T1000 (cell line): ENCODE data around the gene USP17L25.
"Not testable (repeated sequence)": the region's sequence is repeated elsewhere in the genome, so short reads cannot be mapped to it uniquely, and the experiment has no call there.

Experiments used
- DNase-seq: peaks from one replicate; lab custom pipeline; 2025; ENCODE audit warnings: mixed read lengths; lab: John Stamatoyannopoulos, UW

Gene USP17L25

DNA sequence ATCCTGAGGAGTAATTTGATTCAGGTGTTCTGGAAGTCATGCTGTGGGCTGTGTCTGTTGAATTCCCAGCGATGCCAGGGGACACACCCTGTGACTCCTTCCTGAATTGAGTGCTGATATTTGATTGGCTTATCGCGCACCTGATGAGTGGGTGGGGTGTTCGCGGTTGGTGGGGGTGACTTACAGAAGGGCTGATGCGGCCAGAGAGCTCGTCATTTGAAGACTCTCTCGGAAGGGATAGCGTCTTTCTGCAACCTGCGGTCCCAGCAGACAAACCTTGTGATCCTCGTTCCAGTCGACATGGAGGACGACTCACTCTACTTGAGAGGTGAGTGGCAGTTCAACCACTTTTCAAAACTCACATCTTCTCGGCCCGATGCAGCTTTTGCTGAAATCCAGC is at the start of gene USP17L25:
Gene USP17L25 (plus strand): TSS at position 301 of the 400 bp plus-strand sequence. CDS start 0 bp downstream, at position 301.
- DNase-seq = not testable (repeated sequence)

DNA sequence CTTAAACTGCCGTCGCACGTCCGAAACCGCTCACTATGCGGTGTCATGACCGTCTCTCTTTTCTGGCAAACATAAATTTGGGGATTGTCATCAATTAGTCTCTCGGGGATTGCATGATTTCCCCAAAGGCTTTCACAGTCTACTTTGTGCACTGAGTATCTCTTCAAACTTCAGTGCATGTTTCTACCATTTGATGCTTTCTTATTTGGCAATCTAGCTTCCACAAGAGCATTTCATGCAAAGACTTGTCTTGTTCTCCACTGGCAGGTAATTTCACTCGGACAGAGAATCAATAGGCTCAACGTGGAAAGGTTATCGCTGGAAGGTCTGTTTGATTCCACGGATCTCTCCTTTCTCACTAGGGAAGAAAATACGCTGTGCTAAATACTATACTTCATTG is 5.5 kb upstream of the USP17L25 start:
- DNase-seq = not testable (repeated sequence)

DNA sequence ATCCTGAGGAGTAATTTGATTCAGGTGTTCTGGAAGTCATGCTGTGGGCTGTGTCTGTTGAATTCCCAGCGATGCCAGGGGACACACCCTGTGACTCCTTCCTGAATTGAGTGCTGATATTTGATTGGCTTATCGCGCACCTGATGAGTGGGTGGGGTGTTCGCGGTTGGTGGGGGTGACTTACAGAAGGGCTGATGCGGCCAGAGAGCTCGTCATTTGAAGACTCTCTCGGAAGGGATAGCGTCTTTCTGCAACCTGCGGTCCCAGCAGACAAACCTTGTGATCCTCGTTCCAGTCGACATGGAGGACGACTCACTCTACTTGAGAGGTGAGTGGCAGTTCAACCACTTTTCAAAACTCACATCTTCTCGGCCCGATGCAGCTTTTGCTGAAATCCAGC is 4.8 kb upstream of the USP17L25 start, which contains the start of gene USP17L24:
Gene USP17L24 (plus strand): TSS at position 301 of the 400 bp plus-strand sequence. CDS start 0 bp downstream, at position 301.
- not testable (repeated sequence) for DNase-seq

DNA sequence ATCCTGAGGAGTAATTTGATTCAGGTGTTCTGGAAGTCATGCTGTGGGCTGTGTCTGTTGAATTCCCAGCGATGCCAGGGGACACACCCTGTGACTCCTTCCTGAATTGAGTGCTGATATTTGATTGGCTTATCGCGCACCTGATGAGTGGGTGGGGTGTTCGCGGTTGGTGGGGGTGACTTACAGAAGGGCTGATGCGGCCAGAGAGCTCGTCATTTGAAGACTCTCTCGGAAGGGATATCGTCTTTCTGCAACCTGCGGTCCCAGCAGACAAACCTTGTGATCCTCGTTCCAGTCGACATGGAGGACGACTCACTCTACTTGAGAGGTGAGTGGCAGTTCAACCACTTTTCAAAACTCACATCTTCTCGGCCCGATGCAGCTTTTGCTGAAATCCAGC is 4.6 kb downstream of the USP17L25 start, which contains the start of gene USP17L26:
Gene USP17L26 (plus strand): TSS at position 301 of the 400 bp plus-strand sequence. CDS start 0 bp downstream, at position 301.
- DNase-seq = not testable (repeated sequence)

DNA sequence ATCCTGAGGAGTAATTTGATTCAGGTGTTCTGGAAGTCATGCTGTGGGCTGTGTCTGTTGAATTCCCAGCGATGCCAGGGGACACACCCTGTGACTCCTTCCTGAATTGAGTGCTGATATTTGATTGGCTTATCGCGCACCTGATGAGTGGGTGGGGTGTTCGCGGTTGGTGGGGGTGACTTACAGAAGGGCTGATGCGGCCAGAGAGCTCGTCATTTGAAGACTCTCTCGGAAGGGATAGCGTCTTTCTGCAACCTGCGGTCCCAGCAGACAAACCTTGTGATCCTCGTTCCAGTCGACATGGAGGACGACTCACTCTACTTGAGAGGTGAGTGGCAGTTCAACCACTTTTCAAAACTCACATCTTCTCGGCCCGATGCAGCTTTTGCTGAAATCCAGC is 9.4 kb downstream of the USP17L25 start, which contains the start of gene USP17L5:
Gene USP17L5 (plus strand): TSS at position 301 of the 400 bp plus-strand sequence. CDS start 0 bp downstream, at position 301.
- DNase-seq = not testable (repeated sequence)

DNA sequence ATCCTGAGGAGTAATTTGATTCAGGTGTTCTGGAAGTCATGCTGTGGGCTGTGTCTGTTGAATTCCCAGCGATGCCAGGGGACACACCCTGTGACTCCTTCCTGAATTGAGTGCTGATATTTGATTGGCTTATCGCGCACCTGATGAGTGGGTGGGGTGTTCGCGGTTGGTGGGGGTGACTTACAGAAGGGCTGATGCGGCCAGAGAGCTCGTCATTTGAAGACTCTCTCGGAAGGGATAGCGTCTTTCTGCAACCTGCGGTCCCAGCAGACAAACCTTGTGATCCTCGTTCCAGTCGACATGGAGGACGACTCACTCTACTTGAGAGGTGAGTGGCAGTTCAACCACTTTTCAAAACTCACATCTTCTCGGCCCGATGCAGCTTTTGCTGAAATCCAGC is 14.1 kb downstream of the USP17L25 start, which contains the start of gene USP17L27:
Gene USP17L27 (plus strand): TSS at position 301 of the 400 bp plus-strand sequence. CDS start 0 bp downstream, at position 301.
- DNase-seq = not testable (repeated sequence)

DNA sequence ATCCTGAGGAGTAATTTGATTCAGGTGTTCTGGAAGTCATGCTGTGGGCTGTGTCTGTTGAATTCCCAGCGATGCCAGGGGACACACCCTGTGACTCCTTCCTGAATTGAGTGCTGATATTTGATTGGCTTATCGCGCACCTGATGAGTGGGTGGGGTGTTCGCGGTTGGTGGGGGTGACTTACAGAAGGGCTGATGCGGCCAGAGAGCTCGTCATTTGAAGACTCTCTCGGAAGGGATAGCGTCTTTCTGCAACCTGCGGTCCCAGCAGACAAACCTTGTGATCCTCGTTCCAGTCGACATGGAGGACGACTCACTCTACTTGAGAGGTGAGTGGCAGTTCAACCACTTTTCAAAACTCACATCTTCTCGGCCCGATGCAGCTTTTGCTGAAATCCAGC is 18.9 kb downstream of the USP17L25 start, which contains the start of gene USP17L28:
Gene USP17L28 (plus strand): TSS at position 301 of the 400 bp plus-strand sequence. CDS start 0 bp downstream, at position 301.
- DNase-seq = not testable (repeated sequence)

- not testable (repeated sequence) for DNase-seq
Measured at GRCh38 chr4:9350866-9351265, 21.2 kb downstream of the USP17L25 start.

DNA sequence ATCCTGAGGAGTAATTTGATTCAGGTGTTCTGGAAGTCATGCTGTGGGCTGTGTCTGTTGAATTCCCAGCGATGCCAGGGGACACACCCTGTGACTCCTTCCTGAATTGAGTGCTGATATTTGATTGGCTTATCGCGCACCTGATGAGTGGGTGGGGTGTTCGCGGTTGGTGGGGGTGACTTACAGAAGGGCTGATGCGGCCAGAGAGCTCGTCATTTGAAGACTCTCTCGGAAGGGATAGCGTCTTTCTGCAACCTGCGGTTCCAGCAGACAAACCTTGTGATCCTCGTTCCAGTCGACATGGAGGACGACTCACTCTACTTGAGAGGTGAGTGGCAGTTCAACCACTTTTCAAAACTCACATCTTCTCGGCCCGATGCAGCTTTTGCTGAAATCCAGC is 23.6 kb downstream of the USP17L25 start, which contains the start of gene USP17L29:
Gene USP17L29 (plus strand): TSS at position 301 of the 400 bp plus-strand sequence. CDS start 0 bp downstream, at position 301.
- not testable (repeated sequence) for DNase-seq

- not testable (repeated sequence) for DNase-seq
Measured at GRCh38 chr4:9362829-9363228, 33.1 kb downstream of the USP17L25 start, which contains the start of gene USP17L30. TSS of gene USP17L30 (plus strand) at chr4:9363129. CDS start at chr4:9363129, 0 bp downstream.

- not testable (repeated sequence) for DNase-seq
Measured at GRCh38 chr4:9379881-9380280, 50.2 kb downstream of the USP17L25 start.
